CD4-positive, alpha-beta T cell (primary cell): ENCODE measurements around the gene RFC5. TPM values are rescaled to one million over a fixed set of nuclear protein-coding genes. Genes with fewer than 3 reads are reported as not detected.

Source experiments
- ATAC-seq: fragments of 200-7000 bp; cut with Tn5 transposase; one replicate; pipeline ENCODE4 v1.10.0; 2022; ENCODE audit warnings: mild to moderate bottlenecking; ENCODE audit not compliant: poor library complexity
- CTCF ChIA-PET: fragments of 350-600 bp; sonication (Branson Sonifier 250); formaldehyde crosslinking; loops from one replicate; lab custom pipeline; 2021; ENCODE audit warnings: antibody characterized with exemption, inconsistent platforms; lab: Charles Lee
- POLR2A ChIA-PET: fragments of 350-600 bp; sonication (Branson Sonifier 250); formaldehyde crosslinking; loops from one replicate; lab custom pipeline; 2021; ENCODE audit warnings: antibody characterized with exemption, inconsistent platforms; lab: Charles Lee
- DNase-seq, 14 experiments: peaks; one replicate each; pipeline ENCODE4 v3.0.0-alpha.2; 2013 to 2020; ENCODE audit warnings: mixed read lengths in 2 of 14
- H3K27ac ChIP-seq, 2 donors: one replicate each; pipeline versions ENCODE4 v1.5.1 to v1.7.0; 2013; ENCODE audit warnings: low read length in 2 of 2, low read depth in 1 of 2, mild to moderate bottlenecking in 1 of 2
- H3K27me3 ChIP-seq, 2 experiments: 1 replicate in 1 of 2; 2 replicates in 1 of 2; pipeline versions ENCODE4 v1.6.1 to v1.7.0; 2013; ENCODE audit warnings: low read length in 2 of 2, control low read depth in 1 of 2, mild to moderate bottlenecking in 1 of 2, moderate library complexity in 1 of 2; ENCODE audit not compliant: insufficient read depth in 2 of 2, control insufficient read depth in 1 of 2
- H3K36me3 ChIP-seq: one replicate; pipeline ENCODE4 v1.6.1; 2013; ENCODE audit warnings: low read length, control low read depth; ENCODE audit not compliant: insufficient read depth
- H3K4me1 ChIP-seq: one replicate; pipeline ENCODE4 v1.6.1; 2013; ENCODE audit warnings: low read length, control low read depth; ENCODE audit not compliant: insufficient read depth
- H3K4me3 ChIP-seq: one replicate; pipeline ENCODE4 v1.5.1; 2013; ENCODE audit warnings: mild to moderate bottlenecking, low read length, moderate library complexity
- H3K9me3 ChIP-seq, 2 experiments: 1 replicate in 1 of 2; 2 replicates in 1 of 2; pipeline versions ENCODE4 v1.6.1 to v1.7.0; 2013; ENCODE audit warnings: low read length in 2 of 2, mild to moderate bottlenecking in 2 of 2, control low read depth in 1 of 2, moderate library complexity in 1 of 2; ENCODE audit not compliant: control insufficient read depth in 1 of 2, insufficient read depth in 1 of 2
- H3K27ac Mint-ChIP-seq: one replicate; pipeline ENCODE4 v1.8.0; 2020; ENCODE audit warnings: mixed read lengths
- H3K27me3 Mint-ChIP-seq: one replicate; pipeline ENCODE4 v1.8.0; 2021; ENCODE audit warnings: mixed read lengths
- H3K36me3 Mint-ChIP-seq: one replicate; pipeline ENCODE4 v1.8.0; 2021; ENCODE audit warnings: low read depth, mixed read lengths
- H3K4me1 Mint-ChIP-seq: one replicate; pipeline ENCODE4 v1.8.0; 2021; ENCODE audit warnings: low read depth, mixed read lengths
- H3K4me3 Mint-ChIP-seq: one replicate; pipeline ENCODE4 v1.8.0; 2020; ENCODE audit warnings: mild to moderate bottlenecking, mixed read lengths
- H3K9me3 Mint-ChIP-seq: one replicate; pipeline ENCODE4 v1.8.0; 2020; ENCODE audit warnings: mixed read lengths
- intact Hi-C, 2 experiments: fragments of 100-400 bp; cut with DNase I in 1 of 2; cut with micrococcal nuclease in 1 of 2; formaldehyde crosslinking; loops; one replicate each; pipeline versions ENCODE4 v1.15.1 to v1.9.0; 2023 to 2025; cut with DNase I, micrococcal nuclease
- total RNA-seq, 174 experiments: library from RNA in 2 of 174; stranded (reverse) in 2 of 174; gene quantifications; one replicate each; pipeline ENCODE4 v1.2.3 and lab custom pipeline; 2021 to 2026
- TF ChIP-seq, protein P1 (sequence below): fragments of 200-600 bp; IDR thresholded peaks from one replicate; pipeline ENCODE4 v1.8.0; 2022; ENCODE audit warnings: antibody characterized with exemption, mild to moderate bottlenecking

RFC5 gene
- total RNA-seq, 2 experiments from 2014 or later, result 8.7 to 9.1 TPM

DNA sequence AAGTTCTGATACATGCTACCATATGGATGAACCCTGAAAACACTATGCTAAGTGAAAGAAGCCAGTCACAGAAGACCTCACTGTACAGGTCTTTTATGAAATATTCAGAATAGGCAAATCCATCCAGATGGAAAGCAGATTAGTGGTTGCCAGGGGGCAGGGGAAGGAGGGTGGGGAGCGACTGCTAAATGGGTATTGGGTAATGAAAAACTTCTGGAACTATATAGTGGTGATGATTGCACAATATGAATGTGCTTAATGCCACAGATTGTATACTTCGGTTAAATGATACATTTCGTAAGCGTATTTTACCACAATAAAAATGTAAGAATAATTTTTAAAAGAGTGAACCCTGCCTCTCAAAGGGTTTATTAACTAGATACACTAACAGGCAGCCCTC lies 35.9 kb upstream of the RFC5 start:
- Histone ChIP-seq H3K4me3 (no peak overlapping the region), H3K36me3 (no peaks in the 10 kb centered on the region), H3K27me3 (peaks cover 2 to 4% of the 10 kb centered on the region in 2 experiments), H3K4me1 (no peaks in the 10 kb centered on the region), H3K27ac (no peak overlapping the region), H3K9me3 (no peaks in the 10 kb centered on the region)
- POLR2A ChIA-PET, result no interaction called here
- Mint-ChIP-seq H3K9me3 (no peaks in the 10 kb centered on the region), H3K36me3 (no peaks in the 10 kb centered on the region), H3K4me1 (no peaks in the 10 kb centered on the region), H3K27me3 (peaks cover 22% of the 10 kb centered on the region), H3K27ac (no peak overlapping the region), H3K4me3 (no peak overlapping the region)
- TF ChIP-seq, protein P1, sequence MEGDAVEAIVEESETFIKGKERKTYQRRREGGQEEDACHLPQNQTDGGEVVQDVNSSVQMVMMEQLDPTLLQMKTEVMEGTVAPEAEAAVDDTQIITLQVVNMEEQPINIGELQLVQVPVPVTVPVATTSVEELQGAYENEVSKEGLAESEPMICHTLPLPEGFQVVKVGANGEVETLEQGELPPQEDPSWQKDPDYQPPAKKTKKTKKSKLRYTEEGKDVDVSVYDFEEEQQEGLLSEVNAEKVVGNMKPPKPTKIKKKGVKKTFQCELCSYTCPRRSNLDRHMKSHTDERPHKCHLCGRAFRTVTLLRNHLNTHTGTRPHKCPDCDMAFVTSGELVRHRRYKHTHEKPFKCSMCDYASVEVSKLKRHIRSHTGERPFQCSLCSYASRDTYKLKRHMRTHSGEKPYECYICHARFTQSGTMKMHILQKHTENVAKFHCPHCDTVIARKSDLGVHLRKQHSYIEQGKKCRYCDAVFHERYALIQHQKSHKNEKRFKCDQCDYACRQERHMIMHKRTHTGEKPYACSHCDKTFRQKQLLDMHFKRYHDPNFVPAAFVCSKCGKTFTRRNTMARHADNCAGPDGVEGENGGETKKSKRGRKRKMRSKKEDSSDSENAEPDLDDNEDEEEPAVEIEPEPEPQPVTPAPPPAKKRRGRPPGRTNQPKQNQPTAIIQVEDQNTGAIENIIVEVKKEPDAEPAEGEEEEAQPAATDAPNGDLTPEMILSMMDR, result no peak
- ATAC-seq (no peak), DNase-seq (no peak)
- CTCF ChIA-PET, result no interaction called here
- intact Hi-C loops, result no loop called here

DNA sequence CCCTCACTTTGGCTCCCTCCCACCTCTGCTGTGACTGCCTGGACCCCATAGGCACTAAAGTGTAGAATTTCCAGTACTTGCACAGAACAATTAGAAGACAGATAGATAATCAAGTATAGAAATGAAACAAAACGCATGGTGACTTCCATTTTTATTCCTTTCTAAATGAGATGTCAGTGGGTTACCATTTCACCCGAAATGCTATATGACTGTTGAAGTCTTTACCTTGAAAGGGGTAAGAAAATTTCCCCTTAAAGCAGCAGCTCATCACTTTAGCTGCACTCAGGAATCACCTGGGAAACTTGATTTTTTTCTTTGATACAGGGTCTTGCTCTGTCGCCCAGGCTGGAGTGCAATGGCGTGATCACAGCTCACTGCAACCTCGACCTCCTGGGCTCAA lies 35.2 kb upstream of the RFC5 start:
- TF ChIP-seq, protein P1, result no peak
- H3K4me3 Mint-ChIP-seq, result no peak overlapping the region
- Histone ChIP-seq H3K27me3 (peaks cover 2 to 8% of the 10 kb centered on the region in 2 experiments), H3K9me3 (no peaks in the 10 kb centered on the region), H3K4me3 (no peak overlapping the region), H3K36me3 (no peaks in the 10 kb centered on the region), H3K27ac (no peak overlapping the region), H3K4me1 (no peaks in the 10 kb centered on the region)
- intact Hi-C loops, result no loop called here
- H3K4me1 Mint-ChIP-seq, result no peaks in the 10 kb centered on the region
- DNase-seq (no peak), ATAC-seq (no peak)
- H3K9me3 Mint-ChIP-seq, result no peaks in the 10 kb centered on the region
- no peaks in the 10 kb centered on the region for H3K36me3 Mint-ChIP-seq
- peaks cover 25% of the 10 kb centered on the region for H3K27me3 Mint-ChIP-seq
- ChIA-PET POLR2A (no interaction called here), CTCF (no interaction called here)
- H3K27ac Mint-ChIP-seq, result no peak overlapping the region

DNA sequence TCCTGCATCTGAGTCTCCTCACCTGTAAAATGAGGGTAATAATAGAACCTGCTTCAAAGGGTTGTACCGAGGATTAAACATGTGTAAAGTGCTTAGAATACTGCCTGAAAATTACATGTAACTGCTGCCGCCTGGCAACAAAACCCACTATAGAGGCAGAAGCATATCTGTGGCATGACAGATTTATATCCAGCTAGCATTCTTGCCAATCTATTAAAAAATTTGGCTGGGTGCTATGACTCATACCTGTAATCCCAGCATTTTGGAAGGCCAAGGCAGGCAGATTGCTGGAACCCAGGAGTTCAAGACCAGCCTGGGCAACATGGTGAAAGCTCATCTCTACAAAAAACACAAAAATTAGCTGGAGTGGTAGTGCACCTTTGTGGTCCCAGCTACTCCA lies 31.3 kb upstream of the RFC5 start:
- Mint-ChIP-seq H3K4me3 (no peak overlapping the region), H3K9me3 (peaks cover 4% of the 10 kb centered on the region), H3K4me1 (no peaks in the 10 kb centered on the region), H3K27me3 (peaks cover 16% of the 10 kb centered on the region), H3K36me3 (no peaks in the 10 kb centered on the region), H3K27ac (no peak overlapping the region)
- peaks cover 2 to 8% of the 10 kb centered on the region in 2 experiments for H3K27me3 ChIP-seq
- ChIA-PET POLR2A (no interaction called here), CTCF (no interaction called here)
- H3K27ac ChIP-seq, result no peak overlapping the region
- H3K4me3 ChIP-seq, result no peak overlapping the region
- ATAC-seq (no peak), DNase-seq (no peak)
- TF ChIP-seq, protein P1, result no peak
- intact Hi-C loops, result no loop called here
- no peaks in the 10 kb centered on the region for H3K4me1 ChIP-seq
- H3K9me3 ChIP-seq, result peaks cover 0 to 5% of the 10 kb centered on the region in 2 experiments
- no peaks in the 10 kb centered on the region for H3K36me3 ChIP-seq
